ENCODE measurements around the gene HS6ST2.
"Not testable (repeated sequence)": the region's sequence is repeated elsewhere in the genome, so short reads cannot be mapped to it uniquely, and the experiment has no call there.

The HS6ST2 gene

GRCh38 chrX:132958091-132958703 is at the start of gene HS6ST2:
HS6ST2 (minus strand) TSS chrX:132958629.
- DNase-seq = no peak

DNA sequence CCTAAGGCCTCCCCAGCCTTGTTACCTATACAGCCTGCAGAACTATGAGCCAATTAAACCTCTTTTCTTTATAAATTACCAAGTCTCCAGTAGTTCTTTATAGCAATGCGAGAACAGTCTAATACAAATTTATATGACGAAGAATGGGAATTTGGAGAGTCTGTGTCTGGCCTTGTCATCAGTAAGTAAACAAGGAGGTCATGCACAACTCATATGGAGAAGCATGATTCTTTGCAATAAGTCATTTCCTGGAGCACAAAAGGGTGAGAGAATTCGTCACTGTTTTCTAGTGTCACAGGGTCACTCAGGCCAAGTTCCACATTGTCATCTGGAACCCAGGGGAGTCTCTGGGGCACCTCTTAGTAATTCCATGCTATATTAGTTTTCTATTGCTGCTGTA is 49.0 kb upstream of the HS6ST2 start:
- no peak for DNase-seq

GRCh38 chrX:133005616-133006015 is 47.2 kb upstream of the HS6ST2 start:
- no peak for DNase-seq

GRCh38 chrX:133005042-133005441 is 46.6 kb upstream of the HS6ST2 start:
- no peak for DNase-seq

DNA sequence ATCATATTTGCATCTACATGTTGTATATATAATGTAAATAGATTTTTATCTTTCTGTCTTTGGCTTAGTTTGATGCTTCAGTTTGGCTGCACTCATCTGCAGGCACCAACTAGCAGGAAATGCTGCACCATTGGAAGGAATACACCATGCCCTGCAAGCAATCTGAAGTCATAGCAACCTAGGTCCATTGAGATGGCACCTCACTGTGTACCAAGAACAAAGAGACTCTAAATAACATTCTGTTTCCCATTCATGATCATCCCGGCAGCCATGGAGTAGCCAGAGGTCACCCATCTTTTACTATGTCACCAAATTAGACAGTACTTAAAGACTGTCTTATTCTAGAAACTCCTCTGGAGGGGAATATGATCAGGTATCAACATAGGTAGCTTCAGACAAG is 40.8 kb upstream of the HS6ST2 start:
- no peak for DNase-seq

DNA sequence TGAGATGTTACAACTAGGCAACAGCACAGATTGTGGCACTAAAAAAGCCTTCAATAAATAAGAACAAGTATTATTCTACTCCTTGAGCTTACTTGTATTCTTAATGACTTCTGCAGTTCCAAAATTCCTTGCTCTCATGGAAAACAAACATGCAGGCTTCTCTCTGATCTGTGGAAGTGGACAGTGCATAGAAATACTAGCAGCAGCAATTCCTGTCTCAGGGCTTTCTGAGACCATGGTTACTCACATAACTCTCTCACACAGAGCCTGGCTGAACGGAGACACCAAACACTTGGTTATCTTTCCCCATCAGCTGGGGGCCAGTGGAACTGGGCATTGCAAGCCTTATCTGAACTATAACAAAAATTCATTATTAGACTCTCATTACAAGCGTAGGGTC is 32.4 kb upstream of the HS6ST2 start:
- no peak for DNase-seq

- DNase-seq = no peak
Observed at GRCh38 chrX:132986556-132986955, 28.1 kb upstream of the HS6ST2 start.

- no peak for DNase-seq
Observed at GRCh38 chrX:132984058-132984650, 25.7 kb upstream of the HS6ST2 start.

DNA sequence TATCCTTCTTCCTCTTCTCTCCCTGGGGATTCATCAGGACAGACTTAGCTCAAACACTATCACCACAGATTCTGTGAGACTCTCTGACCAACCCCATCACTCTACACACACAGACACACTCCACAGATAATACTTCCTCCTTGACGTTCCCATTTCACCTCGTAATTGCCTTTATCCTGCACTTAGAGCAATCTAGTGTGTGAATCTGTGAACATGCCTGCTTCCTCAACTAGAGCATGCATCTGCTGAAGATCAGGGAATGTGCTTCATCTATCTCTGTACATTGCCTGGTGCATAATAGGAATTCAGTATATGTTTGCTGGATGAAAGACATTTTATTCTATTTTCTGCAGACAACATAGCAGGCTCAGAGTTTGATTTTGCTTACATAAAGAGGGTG is 25.1 kb upstream of the HS6ST2 start:
- no peak for DNase-seq

GRCh38 chrX:132980035-132980434 is 21.6 kb upstream of the HS6ST2 start:
- DNase-seq = not testable (repeated sequence)

GRCh38 chrX:132968296-132968949 is 10.0 kb upstream of the HS6ST2 start:
- DNase-seq = no peak

DNA sequence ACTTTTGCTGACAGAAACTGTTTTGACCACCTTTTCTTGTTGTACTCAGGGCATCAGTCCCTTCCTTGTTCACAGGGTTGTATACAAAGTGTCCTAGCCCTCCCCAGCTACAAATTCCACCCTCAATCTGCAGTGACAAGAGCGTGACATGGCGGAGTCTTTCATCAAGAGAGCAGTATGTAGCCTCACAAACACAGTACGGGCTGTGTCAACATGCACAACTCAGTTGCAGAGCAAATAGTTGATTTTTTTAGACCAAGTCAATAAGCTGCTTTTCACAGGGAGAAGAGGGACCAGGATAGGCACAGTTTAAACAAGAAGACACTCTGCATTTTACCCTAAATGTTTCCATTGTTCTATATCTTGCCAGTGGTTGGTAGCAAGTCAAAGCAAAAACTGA is 8.6 kb upstream of the HS6ST2 start:
- DNase-seq = no peak

DNA sequence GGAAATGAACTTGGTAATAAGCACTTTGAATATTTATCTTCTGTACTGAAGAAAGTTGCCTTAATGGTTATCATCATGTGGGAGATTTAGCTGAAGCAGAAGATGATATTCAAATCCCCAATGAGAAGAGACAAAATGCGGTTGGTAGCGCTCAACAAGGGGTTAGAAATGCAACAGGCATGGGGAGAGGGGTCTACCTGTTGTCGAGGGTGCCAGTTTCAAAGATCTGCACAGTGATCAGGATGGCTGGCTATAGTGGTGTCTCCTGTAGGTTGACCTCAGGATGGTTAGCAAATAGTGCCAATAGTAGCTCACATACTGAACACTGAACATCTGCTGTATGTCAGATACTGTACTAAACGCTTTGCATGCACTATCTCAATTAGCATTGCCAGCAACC is 7.0 kb upstream of the HS6ST2 start:
- DNase-seq = no peak

DNA sequence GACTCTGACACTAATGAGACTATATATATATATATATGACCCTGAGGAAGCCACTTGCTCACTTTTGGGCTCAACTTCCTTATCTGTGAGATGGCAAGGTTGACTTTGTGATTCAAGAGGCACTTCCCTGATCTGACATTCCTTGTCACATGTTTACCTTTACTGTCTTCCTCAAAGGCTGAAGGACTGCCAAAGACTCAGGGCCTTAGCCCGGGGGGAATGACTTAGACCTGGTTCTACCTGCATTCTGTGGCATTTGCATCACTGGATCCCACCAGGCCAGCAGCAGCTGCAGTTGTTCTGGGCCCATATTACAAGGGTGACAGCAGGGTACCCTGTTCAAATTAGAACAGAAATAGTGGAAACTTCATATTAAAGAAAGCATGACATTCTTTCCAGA is 3.1 kb upstream of the HS6ST2 start:
- no peak for DNase-seq

DNA sequence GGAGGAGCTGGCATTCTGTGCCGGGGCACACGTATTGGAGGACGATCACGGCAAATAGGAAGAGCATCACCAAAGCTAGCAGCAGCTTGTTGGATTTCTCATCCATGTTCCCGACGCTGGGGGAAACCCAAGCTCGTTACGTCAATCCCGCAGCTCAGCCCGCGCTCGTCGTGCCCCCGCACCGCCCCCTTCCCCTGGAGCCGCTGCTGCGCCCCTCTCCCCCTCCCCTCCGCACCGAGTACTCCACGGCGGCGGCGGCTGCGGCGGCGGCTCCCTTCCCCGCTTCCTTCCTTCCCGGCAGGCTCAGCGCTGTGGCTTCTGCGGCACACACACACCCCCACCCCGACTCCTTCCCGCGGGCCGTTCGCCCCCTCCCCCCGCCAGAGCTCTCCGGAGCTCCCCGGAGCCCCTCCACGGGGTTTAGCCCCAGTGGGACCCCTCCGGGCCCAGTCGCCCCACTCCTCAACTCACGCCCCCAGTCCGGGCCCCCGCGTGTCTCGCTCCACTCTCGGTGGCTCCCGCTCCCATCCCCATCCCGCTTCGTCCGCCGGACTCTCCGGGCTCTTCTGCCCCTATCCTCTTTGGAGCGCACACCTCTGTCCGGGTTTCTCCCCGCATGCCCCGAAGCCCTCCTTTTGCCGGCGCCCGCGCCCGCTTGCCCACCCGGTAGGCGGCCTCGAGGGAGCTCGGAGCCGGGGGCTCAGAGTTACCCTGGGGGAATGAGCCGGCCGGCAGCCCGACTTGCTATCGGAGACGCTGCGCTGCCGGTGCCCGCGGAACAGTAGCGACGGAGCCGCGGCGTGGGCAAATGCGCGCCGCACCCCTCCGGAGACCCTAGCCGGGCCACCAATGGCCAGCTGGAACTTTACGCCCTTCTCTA is 978 bp downstream of the HS6ST2 start:
- no peak for DNase-seq

- no peak for DNase-seq
Observed at GRCh38 chrX:132956421-132957210, 1.8 kb downstream of the HS6ST2 start.

- DNase-seq = no peak
Observed at GRCh38 chrX:132955690-132956089, 2.7 kb downstream of the HS6ST2 start.

GRCh38 chrX:132954323-132954722 is 4.1 kb downstream of the HS6ST2 start:
- no peak for DNase-seq

DNA sequence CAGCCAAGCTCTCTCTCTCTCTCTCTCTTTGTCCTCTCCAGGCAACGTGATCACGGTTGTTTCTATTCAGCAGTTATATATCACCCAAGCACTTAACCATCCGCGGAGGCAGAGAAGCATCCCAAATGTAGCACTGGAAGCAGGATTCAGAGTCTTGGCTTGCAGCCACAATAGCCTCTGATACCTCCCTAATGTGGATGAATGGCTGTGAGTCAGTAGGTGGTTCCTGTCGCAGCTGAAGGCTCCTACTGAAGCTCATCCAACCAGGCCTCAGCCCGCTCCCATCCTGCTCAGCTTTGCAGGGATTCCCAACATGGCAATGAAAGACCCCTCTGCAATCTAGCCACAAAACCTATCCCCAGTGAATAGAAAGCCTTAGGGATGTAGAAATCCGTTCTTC is 5.1 kb downstream of the HS6ST2 start:
- DNase-seq = no peak

- no peak for DNase-seq
Observed at GRCh38 chrX:132948648-132949260, 9.7 kb downstream of the HS6ST2 start.

DNA sequence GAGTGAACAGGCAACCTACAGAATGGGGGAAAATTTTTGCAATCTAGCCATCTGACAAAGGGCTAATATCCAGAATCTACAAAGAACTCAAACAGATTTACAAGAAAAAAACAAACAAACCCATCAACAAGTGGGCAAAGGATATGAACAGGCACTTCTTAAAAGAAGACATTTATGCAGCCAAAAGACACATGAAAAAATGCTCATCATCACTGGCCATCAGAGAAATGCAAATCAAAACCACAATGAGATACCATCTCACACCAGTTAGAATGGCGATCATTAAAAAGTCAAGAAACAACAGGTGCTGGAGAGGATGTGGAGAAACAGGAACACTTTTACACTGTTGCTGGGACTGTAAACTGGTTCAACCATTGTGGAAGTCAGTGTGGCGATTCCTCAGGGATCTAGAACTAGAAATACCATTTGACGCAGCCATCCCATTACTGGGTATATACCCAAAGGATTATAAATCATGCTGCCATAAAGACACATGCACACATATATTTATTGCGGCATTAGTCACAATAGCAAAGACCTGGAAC is 13.3 kb downstream of the HS6ST2 start:
- not testable (repeated sequence) for DNase-seq

DNA sequence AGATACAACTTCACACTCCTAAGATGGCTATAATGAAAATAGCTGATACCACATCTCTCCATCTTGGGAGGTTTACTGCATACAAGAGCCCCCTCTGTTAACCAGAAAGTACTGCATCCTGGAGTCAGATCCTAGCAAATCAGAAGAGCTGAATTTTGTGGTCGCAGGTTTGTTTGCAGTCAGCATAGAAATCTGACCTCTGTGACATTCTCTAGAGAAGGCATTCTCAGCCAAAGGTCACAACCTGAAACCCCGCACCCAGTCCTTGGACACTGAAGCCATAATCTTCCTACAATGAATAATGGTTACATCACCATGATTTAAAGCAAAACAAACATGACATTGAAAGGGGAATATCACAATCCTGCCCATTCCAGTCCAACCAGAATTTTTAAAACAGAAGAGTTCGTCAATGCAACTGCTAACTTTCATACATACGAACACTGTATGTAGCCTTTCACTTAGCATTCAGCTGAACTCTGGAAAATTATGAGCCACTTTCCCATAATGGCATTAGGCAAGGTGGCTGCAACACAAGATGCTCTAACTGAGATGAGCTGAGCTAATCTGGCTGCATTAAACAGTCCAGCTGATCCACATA is 17.6 kb downstream of the HS6ST2 start:
- DNase-seq = no peak
